SK-N-SH (cell line): ENCODE measurements around the gene CNEP1R1. TPM values are rescaled to one million over a fixed set of nuclear protein-coding genes. Genes with fewer than 3 reads are reported as not detected.

Source experiments
- CTCF ChIA-PET: fragments of 300-600, 350-600 bp; formaldehyde crosslinking; extraction: SDS; loops from one replicate; lab custom pipeline; 2021; lab: Yijun Ruan, JAX
- POLR2A ChIA-PET: fragments of 350-600 bp; sonication (Branson Sonifier 250); formaldehyde crosslinking; extraction: SDS; loops from one replicate; lab custom pipeline; 2020; ENCODE audit warnings: antibody characterized with exemption, inconsistent platforms; lab: Yijun Ruan, JAX
- DNase-seq: peaks from one replicate; pipeline ENCODE4 v3.0.0; 2012
- H2AFZ ChIP-seq: fragments of 200-600 bp; sonication (generic); 2 replicates; pipeline ENCODE4 v1.8.1; 2016; ENCODE audit warnings: antibody characterized with exemption, mild to moderate bottlenecking, low read depth
- H3F3A ChIP-seq: fragments of 200-600 bp; sonication (generic); replicated peaks from 2 replicates; pipeline ENCODE3; 2016; ENCODE audit warnings: antibody characterized with exemption, mild to moderate bottlenecking; ENCODE audit not compliant: insufficient read depth
- H3K27ac ChIP-seq, 2 experiments: fragments of 200-500 bp in 1 of 2; fragments of 200-600 bp in 1 of 2; sonication (Bioruptor generic) in 1 of 2; sonication (generic), shearing (Covaris generic) in 1 of 2; 2 replicates each; pipeline versions ENCODE4 v1.5.1 to v1.6.1; 2014 to 2016; ENCODE audit warnings: low read depth in 2 of 2, inconsistent platforms in 1 of 2, low read length in 1 of 2, mild to moderate bottlenecking in 1 of 2, mixed read lengths in 1 of 2
- H3K27me3 ChIP-seq: fragments of 200-600 bp; sonication (generic), shearing (Covaris generic); 2 replicates; pipeline ENCODE4 v1.6.1; 2016; ENCODE audit warnings: mixed run types; ENCODE audit not compliant: insufficient read depth
- H3K36me3 ChIP-seq, 2 experiments: fragments of 200-500 bp in 1 of 2; fragments of 200-600 bp in 1 of 2; sonication (Bioruptor generic) in 1 of 2; sonication (generic) in 1 of 2; replicated peaks in 1 of 2; 2 replicates each; pipeline versions ENCODE3 to v1.5.1; 2014 to 2016; ENCODE audit warnings: low read length in 1 of 2, mild to moderate bottlenecking in 1 of 2; ENCODE audit not compliant: insufficient read depth in 2 of 2, control insufficient read depth in 1 of 2
- H3K4me1 ChIP-seq, 2 experiments: fragments of 200-500 bp in 1 of 2; fragments of 200-600 bp in 1 of 2; sonication (Bioruptor generic) in 1 of 2; sonication (generic), shearing (Covaris generic) in 1 of 2; 2 replicates each; pipeline versions ENCODE4 v1.5.1 to v1.6.1; 2014 to 2016; ENCODE audit warnings: low read depth in 1 of 2, low read length in 1 of 2, mixed run types in 1 of 2; ENCODE audit not compliant: insufficient read depth in 2 of 2, control insufficient read depth in 1 of 2
- H3K4me2 ChIP-seq: fragments of 200-600 bp; sonication (generic), shearing (Covaris generic); 2 replicates; pipeline ENCODE4 v1.6.1; 2017; ENCODE audit warnings: mixed run types
- H3K4me3 ChIP-seq, 2 experiments: fragments of 200-500 bp in 1 of 2; fragments of 200-600 bp in 1 of 2; sonication (Bioruptor generic) in 1 of 2; sonication (generic), shearing (Covaris generic) in 1 of 2; 2 replicates each; pipeline versions ENCODE4 v1.5.1 to v1.8.1; 2014 to 2016; ENCODE audit warnings: low read depth in 2 of 2, inconsistent platforms in 1 of 2, low read length in 1 of 2, mild to moderate bottlenecking in 1 of 2, mixed read lengths in 1 of 2, moderate library complexity in 1 of 2
- H3K79me2 ChIP-seq: fragments of 200-600 bp; sonication (generic); 2 replicates; pipeline ENCODE4 v1.8.1; 2017; ENCODE audit warnings: mild to moderate bottlenecking; ENCODE audit not compliant: insufficient read depth
- H3K9ac ChIP-seq: fragments of 200-600 bp; sonication (generic); 2 replicates; pipeline ENCODE4 v1.6.1; 2017; ENCODE audit warnings: mixed run types
- H3K9me2 ChIP-seq: fragments of 200-600 bp; sonication (generic); 2 replicates; pipeline ENCODE4 v1.6.1; 2017; ENCODE audit warnings: mixed run types
- H3K9me3 ChIP-seq: fragments of 200-600 bp; sonication (generic); 2 replicates; pipeline ENCODE4 v1.6.1; 2017; ENCODE audit warnings: mixed run types, mild to moderate bottlenecking, moderate library complexity
- H4K20me1 ChIP-seq: fragments of 200-600 bp; sonication (generic); 2 replicates; pipeline ENCODE4 v1.6.1; 2017; ENCODE audit warnings: mild to moderate bottlenecking, mixed run types; ENCODE audit not compliant: insufficient read depth
- CHD2 ChIP-seq: fragments of 150-350 bp; IDR thresholded peaks from 2 replicates; pipeline ENCODE4 v1.6.1; 2018; ENCODE audit warnings: low read length; ENCODE audit not compliant: partially characterized antibody
- CTCF ChIP-seq: fragments of 200-600 bp; sonication (generic); IDR thresholded peaks from 2 replicates; pipeline ENCODE4 v1.6.1; 2017; ENCODE audit warnings: antibody characterized with exemption, mild to moderate bottlenecking, moderate library complexity
- ELF1 ChIP-seq: IDR thresholded peaks from 2 replicates; pipeline ENCODE4 v1.4.0; 2012
- EP300 ChIP-seq, 2 experiments: IDR thresholded peaks; 2 replicates each; pipeline versions ENCODE4 v1.4.0 to v1.6.1; 2012; ENCODE audit warnings: borderline replicate concordance in 1 of 2, low read depth in 1 of 2, low read length in 1 of 2
- EZH2phosphoT487 ChIP-seq: fragments of 200-600 bp; sonication (generic); IDR thresholded peaks from 2 replicates; pipeline ENCODE4 v1.6.1; 2017; ENCODE audit warnings: low read depth, mixed run types, mild to moderate bottlenecking, antibody characterized with exemption, moderate library complexity, borderline replicate concordance
- FOXM1 ChIP-seq: IDR thresholded peaks from 2 replicates; pipeline ENCODE4 v1.4.0; 2012; ENCODE audit warnings: low read depth, mild to moderate bottlenecking
- GABPA ChIP-seq: IDR thresholded peaks from 2 replicates; pipeline ENCODE4 v1.4.0; 2012; ENCODE audit warnings: low read depth, mild to moderate bottlenecking
- GATA2 ChIP-seq: sonication (generic); formaldehyde crosslinking; IDR thresholded peaks from 2 replicates; pipeline ENCODE4 v1.5.0; 2020; ENCODE audit warnings: mild to moderate bottlenecking, missing genetic modification reagents
- JUND ChIP-seq: IDR thresholded peaks from 2 replicates; pipeline ENCODE4 v1.4.0; 2012
- MAX ChIP-seq: IDR thresholded peaks from 2 replicates; pipeline ENCODE4 v1.4.0; 2012; ENCODE audit warnings: low read depth
- NFIC ChIP-seq: IDR thresholded peaks from 2 replicates; pipeline ENCODE4 v1.4.0; 2012; ENCODE audit warnings: borderline replicate concordance
- NRF1 ChIP-seq: IDR thresholded peaks from 2 replicates; pipeline ENCODE4 v1.6.1; 2012; ENCODE audit warnings: low read depth, mild to moderate bottlenecking, low read length
- PBX3 ChIP-seq: IDR thresholded peaks from 2 replicates; pipeline ENCODE4; 2012
- POLR2AphosphoS5 ChIP-seq: IDR thresholded peaks from 2 replicates; pipeline ENCODE4 v1.6.1; 2012; ENCODE audit warnings: low read depth, low read length
- RXRA ChIP-seq: IDR thresholded peaks from 2 replicates; pipeline ENCODE4 v1.4.0; 2012; ENCODE audit warnings: low read depth, mild to moderate bottlenecking, borderline replicate concordance
- SIN3A ChIP-seq: IDR thresholded peaks from 2 replicates; pipeline ENCODE4 v1.6.1; 2012; ENCODE audit warnings: low read depth, mild to moderate bottlenecking, low read length, moderate library complexity, borderline replicate concordance
- TAF1 ChIP-seq: IDR thresholded peaks from 2 replicates; pipeline ENCODE4 v1.6.1; 2012; ENCODE audit warnings: low read depth, mild to moderate bottlenecking, low read length, moderate library complexity, borderline replicate concordance
- TCF12 ChIP-seq: IDR thresholded peaks from 2 replicates; pipeline ENCODE4 v1.4.0; 2012
- TEAD4 ChIP-seq: IDR thresholded peaks from 2 replicates; pipeline ENCODE4 v1.4.0; 2012; ENCODE audit warnings: mild to moderate bottlenecking, borderline replicate concordance; ENCODE audit not compliant: insufficient read depth
- USF1 ChIP-seq: IDR thresholded peaks from 2 replicates; pipeline ENCODE4 v1.4.0; 2012; ENCODE audit warnings: low read depth, borderline replicate concordance
- YY1 ChIP-seq: IDR thresholded peaks from 2 replicates; pipeline ENCODE4 v1.4.0; 2012; ENCODE audit warnings: low read depth, mild to moderate bottlenecking
- WGBS: methylation state at CpG from one replicate; pipeline ENCODE4 v1.1.6; 2017; ENCODE audit warnings: low lambda C conversion rate; 5-methylcytosine and 5-hydroxymethylcytosine counted together
- polyA plus RNA-seq, 3 experiments: library from polyadenylated mRNA; depleted of rRNA; stranded (reverse); fragments of >200 nt; gene quantifications; 2 replicates each; pipeline ENCODE4 v1.2.3, GENCODE V29; 2012

Gene CNEP1R1
- polyA plus RNA-seq, 1 of the 3 experiments (the other 2 are of a cell fraction): 19.2 TPM

DNA sequence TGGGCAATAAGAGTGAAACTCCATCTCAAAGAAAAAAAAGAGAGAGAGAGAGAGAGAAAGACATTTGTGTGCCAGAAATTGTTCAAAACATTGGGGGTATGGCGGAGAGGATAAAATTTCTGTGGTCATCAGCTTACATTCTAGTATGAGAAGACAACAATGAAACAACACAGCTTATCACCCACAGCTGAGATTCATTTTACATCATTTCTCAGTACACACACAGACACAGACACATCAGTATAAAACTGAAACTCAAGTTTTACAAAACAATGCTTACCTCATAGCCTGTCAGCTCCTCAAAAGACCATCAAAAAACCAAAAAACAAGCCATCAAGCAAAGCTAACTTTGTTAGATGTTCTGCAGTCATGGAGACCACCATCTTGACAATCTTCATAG, 31.4 kb upstream of the CNEP1R1 start:
- CTCF ChIA-PET: interaction anchor here (0.6 to 1.7 kb wide), 2 partner anchors 19 to 32 kb away, joined by 3 to 5 read pairs; partner anchors contain the start of gene CNEP1R1

GRCh38 chr16:49994006-49994405, 31.0 kb upstream of the CNEP1R1 start:
- Histone ChIP-seq H3K4me1 (no peaks in the 10 kb centered on the region), H3K27ac (no peak overlapping the region), H3K36me3 (no peaks in the 10 kb centered on the region), H3K9me2 (no peaks in the 10 kb centered on the region), H4K20me1 (no peaks in the 10 kb centered on the region), H3K9ac (no peak overlapping the region), H3F3A (no peaks in the 10 kb centered on the region), H3K79me2 (no peaks in the 10 kb centered on the region), H3K27me3 (no peaks in the 10 kb centered on the region), H3K4me2 (no peak overlapping the region), H2AFZ (no peak overlapping the region), H3K9me3 (no peaks in the 10 kb centered on the region), H3K4me3 (no peak overlapping the region)
- WGBS: 0% methylated on average over 1 of the region's 1 CpG
- no peak for TF ChIP-seq CHD2
- no peak for TF ChIP-seq MAX
- TF ChIP-seq JUND: no peak
- TF ChIP-seq EP300 (IDR thresholded peaks at IDR 0.05; ENCODE audit: borderline replicate concordance in 1 of 2, low read depth in 1 of 2, low read length in 1 of 2): no peak
- no peak for TF ChIP-seq GATA2 (CRISPR knock-in tag)
- no peak for TF ChIP-seq EZH2phosphoT487
- no peak for TF ChIP-seq GABPA
- DNase-seq: no peak
- ChIA-PET CTCF (interaction anchor here (0.9 to 1.7 kb wide), 3 partner anchors 31 to 217 kb away, joined by 3 to 5 read pairs (median 4); partner anchors contain the start of gene CNEP1R1), POLR2A (no interaction called here)

More for the DNA sequence above, 31.4 kb upstream of the CNEP1R1 start:
- 19% methylated on average over 1 of the region's 1 CpG for WGBS
- H3K4me2 ChIP-seq: no peak overlapping the region
- H3K79me2 ChIP-seq: no peaks in the 10 kb centered on the region
- H3K27ac ChIP-seq: no peak overlapping the region
- no peak overlapping the region for H3K9ac ChIP-seq
- H3K27me3 ChIP-seq: no peaks in the 10 kb centered on the region
- no peaks in the 10 kb centered on the region for H3K36me3 ChIP-seq
- H3K9me2 ChIP-seq: no peaks in the 10 kb centered on the region
- no peak overlapping the region for H3K4me3 ChIP-seq
- H3K9me3 ChIP-seq: no peaks in the 10 kb centered on the region
- no peaks in the 10 kb centered on the region for H3F3A ChIP-seq
- H3K4me1 ChIP-seq: no peaks in the 10 kb centered on the region
- TF ChIP-seq NRF1 (no peak), ELF1 (no peak), TEAD4 (no peak), SIN3A (no peak), TAF1 (no peak), TCF12 (no peak)
- H4K20me1 ChIP-seq: no peaks in the 10 kb centered on the region
- POLR2A ChIA-PET: no interaction called here
- H2AFZ ChIP-seq: no peak overlapping the region
- DNase-seq: no peak

GRCh38 chr16:49995720-49996119, 29.3 kb upstream of the CNEP1R1 start:
- H4K20me1 ChIP-seq: no peaks in the 10 kb centered on the region
- no peak overlapping the region for H3K4me3 ChIP-seq
- H3F3A ChIP-seq: no peaks in the 10 kb centered on the region
- no peak overlapping the region for H3K4me2 ChIP-seq
- no peaks in the 10 kb centered on the region for H3K27me3 ChIP-seq
- no peaks in the 10 kb centered on the region for H3K9me2 ChIP-seq
- ChIA-PET CTCF (interaction anchor here (1.0 kb wide), 1 partner anchor 38 kb away, joined by 3 read pairs; no protein-coding TSS in a partner anchor), POLR2A (no interaction called here)
- H2AFZ ChIP-seq: no peak overlapping the region
- H3K36me3 ChIP-seq: no peaks in the 10 kb centered on the region
- DNase-seq: no peak
- no peaks in the 10 kb centered on the region for H3K79me2 ChIP-seq
- H3K9me3 ChIP-seq: no peaks in the 10 kb centered on the region
- H3K27ac ChIP-seq: no peak overlapping the region
- H3K4me1 ChIP-seq: no peaks in the 10 kb centered on the region
- whole genome bisulfite sequencing: 20% methylated on average over 1 of the region's 1 CpG
- no peak overlapping the region for H3K9ac ChIP-seq
- TF ChIP-seq PBX3 (no peak), RXRA (no peak), TEAD4 (no peak), NFIC (no peak), USF1 (no peak), EP300 (IDR thresholded peaks at IDR 0.05; ENCODE audit: borderline replicate concordance in 1 of 2, low read depth in 1 of 2, low read length in 1 of 2) (no peak), CTCF (no peak), FOXM1 (no peak), POLR2AphosphoS5 (no peak), YY1 (no peak), GABPA (no peak), TCF12 (no peak), GATA2 (CRISPR knock-in tag) (no peak)
